ENCODE data around the gene STAG1. TPM values are rescaled to one million over a fixed set of nuclear protein-coding genes. Genes with fewer than 3 reads are reported as not detected.

Gene STAG1
- total RNA-seq, 1 donor from 2014 or later: 24.1 TPM

DNA sequence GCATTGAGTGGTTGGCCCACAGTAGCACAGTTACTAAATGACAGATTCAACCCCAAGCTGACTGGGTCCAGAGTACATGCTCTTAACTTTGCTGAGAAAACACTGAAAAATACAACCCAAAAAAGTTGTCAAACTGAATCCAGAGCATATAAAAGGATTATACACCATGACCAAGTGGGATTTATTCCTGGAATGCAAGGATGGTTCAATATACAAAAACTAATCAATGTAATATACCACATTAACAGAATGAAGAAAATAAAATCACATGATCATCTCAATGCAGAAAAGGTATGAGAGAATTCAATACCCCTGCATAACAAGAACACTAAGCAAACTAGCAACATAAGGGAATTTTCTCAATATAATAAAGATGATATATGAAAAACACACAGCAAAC, 98.5 kb downstream of the STAG1 start:
- Histone ChIP-seq H2AFZ (ENCODE audit: low read depth, low read length) (no peak overlapping the region), H3K4me3 (ENCODE audit: insufficient read depth, low read depth, low read length) (no peak overlapping the region), H3K36me3 (ENCODE audit: insufficient read depth, low read length) (no peaks in the 10 kb centered on the region), H3K9ac (ENCODE audit: low read length) (no peak overlapping the region), H4K20me1 (ENCODE audit: insufficient read depth, low read length) (peaks cover 52% of the 10 kb centered on the region), H3K4me1 (ENCODE audit: insufficient read depth, low read length) (no peaks in the 10 kb centered on the region), H3K27ac (ENCODE audit: low read depth, low read length) (no peak overlapping the region), H3K4me2 (ENCODE audit: low read length) (no peak overlapping the region), H3K27me3 (ENCODE audit: insufficient read depth, low read length) (no peaks in the 10 kb centered on the region), H3K9me3 (ENCODE audit: insufficient read depth, low read depth, low read length) (no peaks in the 10 kb centered on the region), H3K79me2 (ENCODE audit: insufficient read depth, low read length) (peaks cover 97% of the 10 kb centered on the region)
- no peaks in the 10 kb centered on the region for H3K27me3 Mint-ChIP-seq (ENCODE audit: low read depth, unreplicated experiment)
- H3K9me3 Mint-ChIP-seq (ENCODE audit: unreplicated experiment): peaks cover 9% of the 10 kb centered on the region
- H3K36me3 Mint-ChIP-seq (ENCODE audit: low read depth, unreplicated experiment): peaks cover 9% of the 10 kb centered on the region
- H3K27ac Mint-ChIP-seq (ENCODE audit: unreplicated experiment): no peak overlapping the region
- no peak overlapping the region for H3K4me3 Mint-ChIP-seq (ENCODE audit: unreplicated experiment)
- no peak for DNase-seq (ENCODE audit: low read depth)
- no peaks in the 10 kb centered on the region for H3K4me1 Mint-ChIP-seq (ENCODE audit: low read depth, unreplicated experiment)
- TF ChIP-seq EZH2 (IDR thresholded peaks at IDR 0.05; ENCODE audit: insufficient read depth, low read length): no peak
- TF ChIP-seq, protein P1, sequence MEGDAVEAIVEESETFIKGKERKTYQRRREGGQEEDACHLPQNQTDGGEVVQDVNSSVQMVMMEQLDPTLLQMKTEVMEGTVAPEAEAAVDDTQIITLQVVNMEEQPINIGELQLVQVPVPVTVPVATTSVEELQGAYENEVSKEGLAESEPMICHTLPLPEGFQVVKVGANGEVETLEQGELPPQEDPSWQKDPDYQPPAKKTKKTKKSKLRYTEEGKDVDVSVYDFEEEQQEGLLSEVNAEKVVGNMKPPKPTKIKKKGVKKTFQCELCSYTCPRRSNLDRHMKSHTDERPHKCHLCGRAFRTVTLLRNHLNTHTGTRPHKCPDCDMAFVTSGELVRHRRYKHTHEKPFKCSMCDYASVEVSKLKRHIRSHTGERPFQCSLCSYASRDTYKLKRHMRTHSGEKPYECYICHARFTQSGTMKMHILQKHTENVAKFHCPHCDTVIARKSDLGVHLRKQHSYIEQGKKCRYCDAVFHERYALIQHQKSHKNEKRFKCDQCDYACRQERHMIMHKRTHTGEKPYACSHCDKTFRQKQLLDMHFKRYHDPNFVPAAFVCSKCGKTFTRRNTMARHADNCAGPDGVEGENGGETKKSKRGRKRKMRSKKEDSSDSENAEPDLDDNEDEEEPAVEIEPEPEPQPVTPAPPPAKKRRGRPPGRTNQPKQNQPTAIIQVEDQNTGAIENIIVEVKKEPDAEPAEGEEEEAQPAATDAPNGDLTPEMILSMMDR (IDR thresholded peaks at IDR 0.05; ENCODE audit: insufficient read depth, low read depth, low read length): no peak
- no peak for FAIRE-seq

GRCh38 chr3:136651581-136651980, 100.6 kb downstream of the STAG1 start:
- no peaks in the 10 kb centered on the region for H3K4me1 ChIP-seq (ENCODE audit: insufficient read depth, low read length)
- Mint-ChIP-seq H3K27me3 (ENCODE audit: low read depth, unreplicated experiment) (no peaks in the 10 kb centered on the region), H3K4me3 (ENCODE audit: unreplicated experiment) (no peak overlapping the region), H3K27ac (ENCODE audit: unreplicated experiment) (no peak overlapping the region), H3K36me3 (ENCODE audit: low read depth, unreplicated experiment) (peaks cover 9% of the 10 kb centered on the region), H3K4me1 (ENCODE audit: low read depth, unreplicated experiment) (peaks cover 2% of the 10 kb centered on the region), H3K9me3 (ENCODE audit: unreplicated experiment) (peaks cover 9% of the 10 kb centered on the region)
- no peak for TF ChIP-seq EZH2 (IDR thresholded peaks at IDR 0.05; ENCODE audit: insufficient read depth, low read length)
- TF ChIP-seq, protein P1 (IDR thresholded peaks at IDR 0.05; ENCODE audit: insufficient read depth, low read depth, low read length): no peak
- peaks cover 94% of the 10 kb centered on the region for H3K79me2 ChIP-seq (ENCODE audit: insufficient read depth, low read length)
- H3K4me2 ChIP-seq (ENCODE audit: low read length): no peak overlapping the region
- no peak for FAIRE-seq
- DNase-seq (ENCODE audit: low read depth): no peak
- no peak overlapping the region for H3K9ac ChIP-seq (ENCODE audit: low read length)
- no peaks in the 10 kb centered on the region for H3K9me3 ChIP-seq (ENCODE audit: insufficient read depth, low read depth, low read length)
- peaks cover 49% of the 10 kb centered on the region for H4K20me1 ChIP-seq (ENCODE audit: insufficient read depth, low read length)
- no peak overlapping the region for H3K27ac ChIP-seq (ENCODE audit: low read depth, low read length)
- H3K36me3 ChIP-seq (ENCODE audit: insufficient read depth, low read length): no peaks in the 10 kb centered on the region
- no peaks in the 10 kb centered on the region for H3K27me3 ChIP-seq (ENCODE audit: insufficient read depth, low read length)
- no peak overlapping the region for H2AFZ ChIP-seq (ENCODE audit: low read depth, low read length)
- no peak overlapping the region for H3K4me3 ChIP-seq (ENCODE audit: insufficient read depth, low read depth, low read length)

- no peaks in the 10 kb centered on the region for H3K4me1 ChIP-seq (ENCODE audit: insufficient read depth, low read length)
- Mint-ChIP-seq H3K27me3 (ENCODE audit: low read depth, unreplicated experiment) (no peaks in the 10 kb centered on the region), H3K4me3 (ENCODE audit: unreplicated experiment) (no peak overlapping the region), H3K27ac (ENCODE audit: unreplicated experiment) (no peak overlapping the region), H3K9me3 (ENCODE audit: unreplicated experiment) (peaks cover 9% of the 10 kb centered on the region), H3K36me3 (ENCODE audit: low read depth, unreplicated experiment) (peaks cover 9% of the 10 kb centered on the region), H3K4me1 (ENCODE audit: low read depth, unreplicated experiment) (peaks cover 2% of the 10 kb centered on the region)
- H3K9ac ChIP-seq (ENCODE audit: low read length): no peak overlapping the region
- H3K4me2 ChIP-seq (ENCODE audit: low read length): no peak overlapping the region
- FAIRE-seq (no peak), DNase-seq (ENCODE audit: low read depth) (no peak)
- H3K36me3 ChIP-seq (ENCODE audit: insufficient read depth, low read length): no peaks in the 10 kb centered on the region
- H3K4me3 ChIP-seq (ENCODE audit: insufficient read depth, low read depth, low read length): no peak overlapping the region
- H3K9me3 ChIP-seq (ENCODE audit: insufficient read depth, low read depth, low read length): no peaks in the 10 kb centered on the region
- no peaks in the 10 kb centered on the region for H3K27me3 ChIP-seq (ENCODE audit: insufficient read depth, low read length)
- TF ChIP-seq, protein P1 (IDR thresholded peaks at IDR 0.05; ENCODE audit: insufficient read depth, low read depth, low read length): no peak
- TF ChIP-seq EZH2 (IDR thresholded peaks at IDR 0.05; ENCODE audit: insufficient read depth, low read length): no peak
- peaks cover 94% of the 10 kb centered on the region for H3K79me2 ChIP-seq (ENCODE audit: insufficient read depth, low read length)
- H4K20me1 ChIP-seq (ENCODE audit: insufficient read depth, low read length): peaks cover 57% of the 10 kb centered on the region
- no peak overlapping the region for H3K27ac ChIP-seq (ENCODE audit: low read depth, low read length)
- no peak overlapping the region for H2AFZ ChIP-seq (ENCODE audit: low read depth, low read length)
Observed at GRCh38 chr3:136650461-136650860, 101.7 kb downstream of the STAG1 start.

All from astrocyte (in vitro differentiated cells and primary cell).